Spleen (tissue), 7 donors: ENCODE results near the gene RAB19.

Experiments used
- POLR2A ChIP-seq, 3 donors: fragments of 450-650 bp; IDR thresholded peaks; one replicate each; pipeline ENCODE4 v1.5.1; 2017; ENCODE audit warnings: antibody characterized with exemption in 3 of 3, mild to moderate bottlenecking in 1 of 3
- POLR2AphosphoS5 ChIP-seq, 3 donors: sonication (generic); formaldehyde crosslinking; IDR thresholded peaks; one replicate each; pipeline ENCODE4 v1.5.1; 2017; ENCODE audit warnings: antibody characterized with exemption in 3 of 3
- TF ChIP-seq, protein P1 (sequence below), 11 experiments: fragments of 200-600 bp in 7 of 11; fragments of 450-650 bp in 4 of 11; sonication (generic) in 4 of 11; IDR thresholded peaks in 8 of 11; conservative IDR thresholded peaks in 3 of 11; 1 replicate in 7 of 11; 2 replicates in 4 of 11; pipeline versions ENCODE4 v1.4.0 to v1.8.0; 2016 to 2021; ENCODE audit warnings: antibody characterized with exemption in 11 of 11, inconsistent platforms in 4 of 11, mild to moderate bottlenecking in 1 of 11
- donor health status: DM: no; HTN: no; CAD: no; lungs with moderate emphysema.
- donor health status: DM: no; HTN: no; CAD: no.
- donor health status: DM: no; HTN: no; CAD: no.

DNA sequence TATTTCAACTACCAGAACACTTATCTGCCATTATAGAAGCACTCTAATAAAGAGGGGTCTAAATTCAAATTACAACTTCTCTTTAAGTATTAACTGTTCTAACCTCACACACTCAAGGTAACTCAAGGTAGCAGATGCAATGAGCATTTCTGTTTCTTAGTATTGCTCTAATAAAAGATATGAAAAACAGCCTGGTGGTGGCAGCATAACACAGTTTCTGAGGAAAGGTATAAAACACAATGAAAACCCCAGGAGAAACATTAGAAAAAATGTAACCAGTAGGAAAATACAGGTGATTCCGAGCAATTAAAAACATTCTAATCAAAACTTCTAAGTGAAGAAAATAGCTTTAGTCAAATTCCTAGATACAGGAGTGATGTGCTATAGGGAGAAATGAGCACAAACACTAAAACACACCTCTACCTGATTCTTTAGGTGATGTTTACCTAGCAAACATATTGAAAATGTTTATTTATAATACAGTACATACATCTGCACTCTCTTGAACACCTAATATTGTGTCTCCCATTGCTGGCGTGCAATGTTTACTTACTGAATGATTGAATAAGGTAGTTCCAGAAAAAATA lies 72.0 kb downstream of the RAB19 start:
- TF ChIP-seq, protein P1, sequence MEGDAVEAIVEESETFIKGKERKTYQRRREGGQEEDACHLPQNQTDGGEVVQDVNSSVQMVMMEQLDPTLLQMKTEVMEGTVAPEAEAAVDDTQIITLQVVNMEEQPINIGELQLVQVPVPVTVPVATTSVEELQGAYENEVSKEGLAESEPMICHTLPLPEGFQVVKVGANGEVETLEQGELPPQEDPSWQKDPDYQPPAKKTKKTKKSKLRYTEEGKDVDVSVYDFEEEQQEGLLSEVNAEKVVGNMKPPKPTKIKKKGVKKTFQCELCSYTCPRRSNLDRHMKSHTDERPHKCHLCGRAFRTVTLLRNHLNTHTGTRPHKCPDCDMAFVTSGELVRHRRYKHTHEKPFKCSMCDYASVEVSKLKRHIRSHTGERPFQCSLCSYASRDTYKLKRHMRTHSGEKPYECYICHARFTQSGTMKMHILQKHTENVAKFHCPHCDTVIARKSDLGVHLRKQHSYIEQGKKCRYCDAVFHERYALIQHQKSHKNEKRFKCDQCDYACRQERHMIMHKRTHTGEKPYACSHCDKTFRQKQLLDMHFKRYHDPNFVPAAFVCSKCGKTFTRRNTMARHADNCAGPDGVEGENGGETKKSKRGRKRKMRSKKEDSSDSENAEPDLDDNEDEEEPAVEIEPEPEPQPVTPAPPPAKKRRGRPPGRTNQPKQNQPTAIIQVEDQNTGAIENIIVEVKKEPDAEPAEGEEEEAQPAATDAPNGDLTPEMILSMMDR (IDR thresholded peaks at IDR 0.05 in 8 of 11, conservative IDR thresholded peaks at IDR 0.05 in 3 of 11), result peak in 8 of 11 experiments; percentile 12 to 63 (median 53)
- no peak for TF ChIP-seq POLR2AphosphoS5 (IDR thresholded peaks at IDR 0.05)
- no peak for TF ChIP-seq POLR2A (IDR thresholded peaks at IDR 0.05)
